Right cardiac atrium (tissue), 5 donors: ENCODE data around the gene C4BPB. TPM values are rescaled to one million over a fixed set of nuclear protein-coding genes. Genes with fewer than 3 reads are reported as not detected.

ENCODE experiments used
- ATAC-seq, 2 donors: fragments of 200-7000 bp; cut with Tn5 transposase; one replicate each; pipeline versions ENCODE4 v1.8.0 to v1.9.1; 2020; ENCODE audit warnings: moderate library complexity in 2 of 2, mild to moderate bottlenecking in 1 of 2
- DNase-seq, 3 donors: peaks; one replicate each; pipeline ENCODE4 v3.0.0-alpha.2; 2020
- H3K27ac ChIP-seq: one replicate; pipeline ENCODE4 v1.5.1; 2013; ENCODE audit warnings: mild to moderate bottlenecking, low read length, control low read depth, moderate library complexity
- H3K27me3 ChIP-seq: one replicate; pipeline ENCODE4 v1.6.1; 2013; ENCODE audit not compliant: control insufficient read depth, insufficient read depth
- H3K4me1 ChIP-seq: one replicate; pipeline ENCODE4 v1.6.1; 2013; ENCODE audit warnings: low read length; ENCODE audit not compliant: control insufficient read depth, insufficient read depth
- H3K4me3 ChIP-seq: one replicate; pipeline ENCODE4 v1.5.1; 2013; ENCODE audit warnings: low read length, control low read depth
- H3K9me3 ChIP-seq: one replicate; pipeline ENCODE4 v1.6.1; 2013; ENCODE audit warnings: low read length; ENCODE audit not compliant: control insufficient read depth
- WGBS: extraction: QIAGEN DNeasy Blood & Tissue Kit; methylation state at CpG from one replicate; pipeline ENCODE4 v1.1.7; 2013; 5-methylcytosine and 5-hydroxymethylcytosine counted together
- intact Hi-C, 4 donors: fragments of 100-400 bp; cut with DNase I; formaldehyde crosslinking; loops; one replicate each; pipeline versions ENCODE4 v1.11.0 to v1.14.0; 2022 to 2023
- polyA plus RNA-seq: library from polyadenylated mRNA; stranded (reverse); fragments of 200-250 nt; gene quantifications from one replicate; pipeline ENCODE4 v1.2.3, GENCODE V29; 2013
- total RNA-seq, 4 donors: library from RNA; stranded (reverse); fragmentation: NEBNext Ultra II Directional; extraction: Animal tissue kit (Norgen Biotek cat#: 25700); gene quantifications; one replicate each; pipeline ENCODE4 v1.2.1, GENCODE V29; 2021
- donor health status: healthy with polysubstance abuse.
- donor health status: DM: no; HTN: yes; CAD: no.
- donor health status: DM: no; HTN: no; CAD: no.
- donor health status: DM: no; HTN: yes; CAD: no; lungs with severe emphysema.
- donor health status: DM: yes; HTN: yes; CAD: no.

C4BPB gene
- total and polyA plus RNA-seq, 5 donors, result 0.05 to 0.43 TPM; not detected in 3

GRCh38 chr1:207073906-207074820, 14.5 kb upstream of the C4BPB start:
- 61% methylated on average over 4 of the region's 4 CpGs for WGBS
- no peaks in the 10 kb centered on the region for H3K9me3 ChIP-seq
- H3K27ac ChIP-seq, result no peak overlapping the region
- no peaks in the 10 kb centered on the region for H3K27me3 ChIP-seq
- no peaks in the 10 kb centered on the region for H3K4me1 ChIP-seq
- H3K4me3 ChIP-seq, result no peak overlapping the region
- intact Hi-C loops, result no loop called here
- ATAC-seq, result no peak
- DNase-seq, result no peak

- Histone ChIP-seq H3K9me3 (no peaks in the 10 kb centered on the region), H3K4me3 (no peak overlapping the region), H3K27ac (no peak overlapping the region), H3K4me1 (no peaks in the 10 kb centered on the region), H3K27me3 (no peaks in the 10 kb centered on the region)
- WGBS, result 64% methylated on average over 5 of the region's 5 CpGs
- ATAC-seq (no peak), DNase-seq (no peak)
- intact Hi-C loops, result loop anchor here in 1 of 4 donors (5.0 kb wide), 1 partner anchor 246 kb away; the partner anchor contains the start of gene CD55
Measured at GRCh38 chr1:207076181-207076955, 12.3 kb upstream of the C4BPB start.

- H3K4me1 ChIP-seq, result no peaks in the 10 kb centered on the region
- DNase-seq, result no peak
Measured at GRCh38 chr1:207077012-207077411, 11.6 kb upstream of the C4BPB start.

DNA sequence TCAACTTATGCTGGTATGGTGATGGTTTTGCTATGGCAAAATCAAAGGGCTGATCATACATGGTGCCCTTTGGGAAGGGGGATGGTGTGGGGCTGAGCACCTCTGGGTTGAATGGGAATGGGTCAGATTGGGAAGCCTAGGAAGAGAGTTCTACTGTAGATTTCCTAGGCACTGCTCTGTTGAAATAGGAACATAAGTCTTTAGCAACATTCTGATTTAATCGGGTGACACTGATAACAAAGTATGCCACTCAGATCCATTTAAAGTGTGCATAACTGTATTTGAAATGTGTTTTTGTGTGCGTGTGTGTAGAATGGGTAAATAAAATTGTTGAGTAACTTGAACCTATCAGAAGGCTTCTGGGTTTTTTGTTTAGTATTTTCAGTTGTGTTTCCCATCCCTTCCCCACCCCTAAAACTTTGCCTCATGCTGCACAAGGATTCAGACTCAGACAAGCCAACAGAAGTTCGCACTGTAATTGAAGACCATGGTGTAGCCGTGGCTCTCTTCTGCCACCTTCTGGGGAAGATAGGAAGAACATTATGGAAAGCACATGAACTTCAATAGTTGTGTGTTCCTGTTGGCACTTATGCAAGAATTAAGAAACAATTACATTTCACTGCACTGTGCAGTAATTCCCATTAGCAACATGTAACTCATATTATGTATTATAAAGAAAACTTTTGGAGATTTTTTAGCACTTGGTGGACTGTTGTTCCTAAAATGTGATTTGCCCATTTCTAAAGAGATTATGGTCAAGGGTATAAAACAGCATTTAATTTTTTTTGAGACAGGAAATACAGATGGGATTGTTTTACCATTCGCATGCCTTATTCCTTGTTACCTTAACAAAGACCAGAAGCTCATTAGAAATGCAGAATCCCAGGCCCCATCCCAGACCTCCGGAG, 10.9 kb upstream of the C4BPB start:
- DNase-seq (no peak), ATAC-seq (peak; percentile 77 to 87)
- Histone ChIP-seq H3K4me1 (no peaks in the 10 kb centered on the region), H3K27me3 (no peaks in the 10 kb centered on the region), H3K4me3 (no peak overlapping the region), H3K27ac (no peak overlapping the region), H3K9me3 (no peaks in the 10 kb centered on the region)
- WGBS, result 36% methylated on average over 6 of the region's 6 CpGs
- intact Hi-C loops, result loop anchor here in 1 of 4 donors (5.0 kb wide), 1 partner anchor 245 kb away; the partner anchor contains the start of gene CD55

More at GRCh38 chr1:207077012-207077411, 11.6 kb upstream of the C4BPB start:
- intact Hi-C loops, result loop anchor here in 1 of 4 donors (5.0 kb wide), 1 partner anchor 245 kb away; the partner anchor contains the start of gene CD55
- 98% methylated on average over 1 of the region's 1 CpG for WGBS
- Histone ChIP-seq H3K9me3 (no peaks in the 10 kb centered on the region), H3K27me3 (no peaks in the 10 kb centered on the region), H3K4me3 (no peak overlapping the region), H3K27ac (no peak overlapping the region)
- peak; percentile 28 to 38 for ATAC-seq

GRCh38 chr1:207078578-207079132, 10.0 kb upstream of the C4BPB start:
- ATAC-seq, result no peak
- 86% methylated on average over 11 of the region's 11 CpGs for WGBS

GRCh38 chr1:207079706-207080241, 8.9 kb upstream of the C4BPB start:
- no peaks in the 10 kb centered on the region for H3K4me1 ChIP-seq
- no peak overlapping the region for H3K27ac ChIP-seq
- H3K27me3 ChIP-seq, result no peaks in the 10 kb centered on the region
- H3K4me3 ChIP-seq, result no peak overlapping the region
- intact Hi-C loops, result loop anchor here in 2 of 4 donors (5.0 kb wide), 3 partner anchors 243 to 418 kb away; partner anchors contain the start of genes CD55 (in 1 of the 2) and CR1 (in 1 of the 2)
- ATAC-seq (no peak), DNase-seq (no peak)
- 85% methylated on average over 6 of the region's 6 CpGs for WGBS
- H3K9me3 ChIP-seq, result no peaks in the 10 kb centered on the region

More at GRCh38 chr1:207078578-207079132, 10.0 kb upstream of the C4BPB start:
- no peaks in the 10 kb centered on the region for H3K27me3 ChIP-seq
- no peaks in the 10 kb centered on the region for H3K4me1 ChIP-seq
- no peak overlapping the region for H3K27ac ChIP-seq
- DNase-seq, result no peak
- no peak overlapping the region for H3K4me3 ChIP-seq
- H3K9me3 ChIP-seq, result no peaks in the 10 kb centered on the region
- intact Hi-C loops, result loop anchor here in 1 of 4 donors (5.0 kb wide), 1 partner anchor 244 kb away; the partner anchor contains the start of gene CD55

- DNase-seq (no peak), ATAC-seq (no peak)
- Histone ChIP-seq H3K27ac (no peak overlapping the region), H3K4me3 (no peak overlapping the region), H3K9me3 (no peaks in the 10 kb centered on the region), H3K4me1 (no peaks in the 10 kb centered on the region), H3K27me3 (no peaks in the 10 kb centered on the region)
- WGBS, result 61% methylated on average over 2 of the region's 2 CpGs
- intact Hi-C loops, result loop anchor here in 2 of 4 donors (5.0 kb wide), 2 partner anchors 326 to 416 kb away; partner anchors contain the start of gene CR1 (in 1 of the 2)
Measured at GRCh38 chr1:207081088-207081487, 7.6 kb upstream of the C4BPB start.

GRCh38 chr1:207081806-207082205, 6.9 kb upstream of the C4BPB start:
- H3K9me3 ChIP-seq, result no peaks in the 10 kb centered on the region
- 89% methylated on average over 2 of the region's 2 CpGs for WGBS
- ATAC-seq (no peak), DNase-seq (no peak)
- intact Hi-C loops, result loop anchor here in 2 of 4 donors (5.0 kb wide), 2 partner anchors 325 to 415 kb away; partner anchors contain the start of gene CR1 (in 1 of the 2)
- no peaks in the 10 kb centered on the region for H3K4me1 ChIP-seq
- no peaks in the 10 kb centered on the region for H3K27me3 ChIP-seq
- H3K27ac ChIP-seq, result no peak overlapping the region
- no peak overlapping the region for H3K4me3 ChIP-seq

GRCh38 chr1:207084232-207084631, 4.4 kb upstream of the C4BPB start:
- DNase-seq, result no peak
- H3K4me3 ChIP-seq, result no peak overlapping the region
- ATAC-seq, result no peak
- H3K27me3 ChIP-seq, result no peaks in the 10 kb centered on the region
- no peak overlapping the region for H3K27ac ChIP-seq
- H3K9me3 ChIP-seq, result no peaks in the 10 kb centered on the region
- intact Hi-C loops, result loop anchor here in 2 of 4 donors (5.0 kb wide), 2 partner anchors 323 to 413 kb away; partner anchors contain the start of gene CR1 (in 1 of the 2)
- no peaks in the 10 kb centered on the region for H3K4me1 ChIP-seq
- WGBS, result 67% methylated on average over 2 of the region's 2 CpGs
